ENCODE results near the gene SEC24C.
"Not testable (repeated sequence)": the region's sequence is repeated elsewhere in the genome, so short reads cannot be mapped to it uniquely, and the experiment has no call there.

The SEC24C gene

GRCh38 chr10:73743905-73744663, at the start of gene SEC24C:
TSS of gene SEC24C (plus strand) at chr10:73744372. CDS start at chr10:73746833, 2,461 bp downstream.
- peak; percentile 92 for DNase-seq (ENCODE audit: low read depth)

GRCh38 chr10:73695302-73695701, 48.9 kb upstream of the SEC24C start:
- not testable (repeated sequence) for DNase-seq (ENCODE audit: low read depth)

GRCh38 chr10:73697675-73698159, 46.5 kb upstream of the SEC24C start, which contains the start of gene AGAP5:
TSS of gene AGAP5 (minus strand) at chr10:73698109. CDS start at chr10:73697755, 354 bp downstream.
- DNase-seq (ENCODE audit: low read depth): not testable (repeated sequence)

- not testable (repeated sequence) for DNase-seq (ENCODE audit: low read depth)
Measured at GRCh38 chr10:73698819-73699218, 45.4 kb upstream of the SEC24C start.

GRCh38 chr10:73703924-73704323, 40.2 kb upstream of the SEC24C start:
- not testable (repeated sequence) for DNase-seq (ENCODE audit: low read depth)

- not testable (repeated sequence) for DNase-seq (ENCODE audit: low read depth)
Measured at GRCh38 chr10:73705506-73706072, 38.6 kb upstream of the SEC24C start.

- not testable (repeated sequence) for DNase-seq (ENCODE audit: low read depth)
Measured at GRCh38 chr10:73706488-73706887, 37.7 kb upstream of the SEC24C start.

GRCh38 chr10:73707628-73708027, 36.5 kb upstream of the SEC24C start:
- not testable (repeated sequence) for DNase-seq (ENCODE audit: low read depth)

- not testable (repeated sequence) for DNase-seq (ENCODE audit: low read depth)
Measured at GRCh38 chr10:73708122-73708521, 36.0 kb upstream of the SEC24C start.

GRCh38 chr10:73711683-73712082, 32.5 kb upstream of the SEC24C start:
- not testable (repeated sequence) for DNase-seq (ENCODE audit: low read depth)

GRCh38 chr10:73713912-73714311, 30.3 kb upstream of the SEC24C start:
- not testable (repeated sequence) for DNase-seq (ENCODE audit: low read depth)

- DNase-seq (ENCODE audit: low read depth): not testable (repeated sequence)
Measured at GRCh38 chr10:73714483-73714882, 29.7 kb upstream of the SEC24C start.

GRCh38 chr10:73715179-73716156, 28.7 kb upstream of the SEC24C start:
- not testable (repeated sequence) for DNase-seq (ENCODE audit: low read depth)

GRCh38 chr10:73716251-73716650, 27.9 kb upstream of the SEC24C start:
- DNase-seq (ENCODE audit: low read depth): no peak

GRCh38 chr10:73717556-73717955, 26.6 kb upstream of the SEC24C start:
- DNase-seq (ENCODE audit: low read depth): no peak

- not testable (repeated sequence) for DNase-seq (ENCODE audit: low read depth)
Measured at GRCh38 chr10:73720561-73720960, 23.6 kb upstream of the SEC24C start.

- no peak for DNase-seq (ENCODE audit: low read depth)
Measured at GRCh38 chr10:73723516-73723915, 20.7 kb upstream of the SEC24C start.

- DNase-seq (ENCODE audit: low read depth): peak; percentile 23
Measured at GRCh38 chr10:73729781-73730152, 14.4 kb upstream of the SEC24C start.

GRCh38 chr10:73730153-73730906, 13.8 kb upstream of the SEC24C start:
- DNase-seq (ENCODE audit: low read depth): peak; percentile 85

GRCh38 chr10:73731588-73732375, 12.4 kb upstream of the SEC24C start:
- no peak for DNase-seq (ENCODE audit: low read depth)

Data from activated T-helper 9 cell treated with anti-CD3 and anti-CD28 coated beads, Interleukin-2, amount 50 U/mL, for 16 hours (primary cell).